Measurements from ENCODE around the gene PNPLA2.
A peak's percentile ranks its signal among the peaks of the same experiment; 100 is the strongest.

PNPLA2 gene

DNA sequence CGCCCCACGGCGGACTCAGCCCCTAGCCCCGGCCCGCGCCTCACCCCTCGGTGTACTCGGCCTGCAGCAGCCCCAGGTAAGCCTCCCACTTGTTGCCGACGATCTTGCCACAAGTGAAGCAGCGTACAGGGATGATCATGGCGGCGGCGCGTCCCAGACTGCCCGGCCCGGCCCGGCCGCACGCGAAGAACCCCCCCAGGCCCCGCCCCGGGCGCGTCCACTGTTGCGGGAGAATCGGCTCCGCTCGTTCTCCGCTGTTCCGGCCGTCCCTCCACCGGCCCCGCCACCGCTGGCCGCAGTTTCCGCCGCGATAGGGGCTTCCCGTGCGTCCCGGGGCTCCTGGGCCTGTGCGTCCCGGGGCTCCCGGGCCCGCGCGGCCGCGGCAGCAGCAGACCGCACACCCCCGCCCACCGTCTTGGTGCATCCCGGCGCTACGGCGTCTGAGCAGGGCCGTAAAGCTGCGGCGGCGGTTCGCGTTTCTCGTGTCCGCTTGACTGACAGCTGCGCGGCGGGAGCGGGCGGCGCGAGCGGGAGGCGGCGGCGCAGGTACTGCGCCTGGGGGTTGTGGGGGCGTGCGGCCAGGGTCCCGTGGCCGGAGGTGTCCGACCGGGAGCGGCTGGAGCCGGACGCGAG lies 23.8 kb downstream of the PNPLA2 start, which contains the start of the genes POLR2L and TSPAN4:
TSS of gene POLR2L (minus strand) at position 160 of the 633 bp plus-strand sequence. CDS start at position 139, 21 bp downstream.
TSS of gene TSPAN4 (plus strand) at position 483 of the 633 bp plus-strand sequence. CDS start 7,453 bp downstream, outside the sequence.
- H3K4me3 ChIP-seq (ENCODE audit: insufficient read depth, low read depth, low read length) = peak within 1 kb of the TSS; percentile 99
- peaks cover 11% of the 10 kb centered on the region for H3K36me3 ChIP-seq (ENCODE audit: control insufficient read depth, insufficient read depth, low read length)
- no peaks in the 10 kb centered on the region for H3K9me3 ChIP-seq (ENCODE audit: control insufficient read depth, low read length)
- peaks cover 28% of the 10 kb centered on the region for H3K4me1 ChIP-seq (ENCODE audit: control insufficient read depth, insufficient read depth, low read length)
- WGBS, 2 experiments = 0% methylated on average over 87 of the region's 87 CpGs
- peak within 1 kb of the TSS; percentile 98 for H3K27ac ChIP-seq (ENCODE audit: insufficient read depth, low read depth, low read length, poor library complexity, severe bottlenecking)
- peaks cover 7% of the 10 kb centered on the region for H3K27me3 ChIP-seq (ENCODE audit: control insufficient read depth, insufficient read depth, low read length, poor library complexity, severe bottlenecking)

DNA sequence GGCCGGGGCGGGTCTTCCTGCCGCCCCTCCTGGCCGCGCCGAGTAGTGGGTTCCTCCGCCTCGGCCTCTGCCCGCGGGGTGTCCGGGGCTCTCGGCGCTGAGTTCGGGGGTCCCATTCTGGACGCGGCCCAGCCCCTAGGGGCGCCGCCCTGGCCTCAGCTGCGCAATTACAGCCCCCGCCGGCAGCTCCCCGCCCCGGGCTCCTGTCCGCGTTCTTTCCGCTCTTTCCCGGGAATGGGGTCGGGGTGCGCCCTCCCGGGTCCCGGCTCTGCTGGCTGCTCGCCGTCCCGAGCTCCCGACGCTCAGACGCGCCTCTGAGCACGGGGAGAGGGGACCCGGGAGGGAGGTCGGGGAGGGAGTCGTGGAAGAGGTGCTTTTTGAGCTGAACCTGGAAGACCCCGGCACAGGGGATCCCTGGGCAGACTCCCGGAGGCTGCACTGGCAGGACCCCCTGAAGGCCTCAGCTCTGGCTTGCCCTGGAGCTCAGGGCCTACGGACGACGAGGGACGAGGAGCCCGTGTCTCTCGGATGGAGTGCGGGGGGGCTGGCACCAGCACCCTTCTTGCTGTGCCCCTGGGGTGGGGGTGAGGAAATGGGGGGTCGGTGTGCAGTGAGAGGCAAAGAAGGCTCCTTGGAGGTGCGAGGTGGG lies 24.5 kb downstream of the PNPLA2 start:
- Histone ChIP-seq H3K9me3 (ENCODE audit: control insufficient read depth, low read length) (no peaks in the 10 kb centered on the region), H3K27ac (ENCODE audit: insufficient read depth, low read depth, low read length, poor library complexity, severe bottlenecking) (no peak overlapping the region), H3K36me3 (ENCODE audit: control insufficient read depth, insufficient read depth, low read length) (peaks cover 11% of the 10 kb centered on the region), H3K4me3 (ENCODE audit: insufficient read depth, low read depth, low read length) (peak overlapping the region; percentile 99), H3K27me3 (ENCODE audit: control insufficient read depth, insufficient read depth, low read length, poor library complexity, severe bottlenecking) (peaks cover 7% of the 10 kb centered on the region), H3K4me1 (ENCODE audit: control insufficient read depth, insufficient read depth, low read length) (peaks cover 28% of the 10 kb centered on the region)
- WGBS, 2 experiments = 0% methylated on average over 53 of the region's 53 CpGs

DNA sequence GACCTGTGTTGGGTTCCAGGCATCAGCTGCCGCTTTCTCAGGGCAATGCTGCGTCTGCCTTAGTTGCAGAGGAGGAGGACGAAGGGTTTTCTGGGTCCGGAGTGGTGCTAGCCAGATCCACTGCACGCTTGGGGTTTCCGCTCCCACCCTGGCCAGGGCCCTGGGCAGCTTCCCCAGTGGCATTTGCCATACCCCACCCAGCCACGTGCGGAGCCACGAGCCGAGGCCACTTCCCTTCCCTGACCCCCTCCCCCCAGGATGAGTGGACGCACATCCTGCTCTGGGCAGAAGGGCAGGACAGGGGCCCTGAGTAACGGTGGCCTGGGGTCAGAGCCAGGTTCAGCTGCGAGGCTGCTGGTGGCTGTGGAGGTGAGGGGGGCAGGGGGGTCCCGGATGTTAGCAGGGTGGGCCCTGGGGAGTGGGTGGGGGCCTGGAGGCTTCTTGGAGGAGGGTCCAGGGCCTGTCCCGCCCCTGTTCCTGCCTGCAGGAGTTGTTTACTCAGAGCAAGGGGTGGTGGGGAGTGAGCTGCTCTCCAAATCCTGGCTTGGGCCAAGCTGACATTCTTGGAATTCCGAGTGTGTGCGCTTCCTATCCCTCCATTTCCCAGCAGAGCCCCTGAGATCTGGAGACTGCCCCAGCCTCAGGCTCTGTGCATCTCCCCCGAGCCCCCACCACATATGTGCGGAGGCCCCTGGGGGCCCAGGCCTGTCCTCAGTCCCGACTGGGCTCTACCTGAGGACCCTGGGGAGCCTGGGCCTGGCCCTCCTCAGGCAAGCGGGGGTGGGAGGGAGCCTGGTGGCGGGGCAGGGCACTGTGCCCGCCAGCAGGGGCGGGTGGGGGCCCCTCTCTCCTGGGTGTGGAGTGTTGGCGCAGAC lies 25.3 kb downstream of the PNPLA2 start:
- H3K4me3 ChIP-seq (ENCODE audit: insufficient read depth, low read depth, low read length) = peak overlapping the region; percentile 99
- peaks cover 35% of the 10 kb centered on the region for H3K4me1 ChIP-seq (ENCODE audit: control insufficient read depth, insufficient read depth, low read length)
- WGBS, 2 experiments = 2% methylated on average over 25 of the region's 25 CpGs
- H3K9me3 ChIP-seq (ENCODE audit: control insufficient read depth, low read length) = no peaks in the 10 kb centered on the region
- H3K27me3 ChIP-seq (ENCODE audit: control insufficient read depth, insufficient read depth, low read length, poor library complexity, severe bottlenecking) = peaks cover 16% of the 10 kb centered on the region
- H3K36me3 ChIP-seq (ENCODE audit: control insufficient read depth, insufficient read depth, low read length) = peaks cover 6% of the 10 kb centered on the region
- H3K27ac ChIP-seq (ENCODE audit: insufficient read depth, low read depth, low read length, poor library complexity, severe bottlenecking) = peak overlapping the region; percentile 82

DNA sequence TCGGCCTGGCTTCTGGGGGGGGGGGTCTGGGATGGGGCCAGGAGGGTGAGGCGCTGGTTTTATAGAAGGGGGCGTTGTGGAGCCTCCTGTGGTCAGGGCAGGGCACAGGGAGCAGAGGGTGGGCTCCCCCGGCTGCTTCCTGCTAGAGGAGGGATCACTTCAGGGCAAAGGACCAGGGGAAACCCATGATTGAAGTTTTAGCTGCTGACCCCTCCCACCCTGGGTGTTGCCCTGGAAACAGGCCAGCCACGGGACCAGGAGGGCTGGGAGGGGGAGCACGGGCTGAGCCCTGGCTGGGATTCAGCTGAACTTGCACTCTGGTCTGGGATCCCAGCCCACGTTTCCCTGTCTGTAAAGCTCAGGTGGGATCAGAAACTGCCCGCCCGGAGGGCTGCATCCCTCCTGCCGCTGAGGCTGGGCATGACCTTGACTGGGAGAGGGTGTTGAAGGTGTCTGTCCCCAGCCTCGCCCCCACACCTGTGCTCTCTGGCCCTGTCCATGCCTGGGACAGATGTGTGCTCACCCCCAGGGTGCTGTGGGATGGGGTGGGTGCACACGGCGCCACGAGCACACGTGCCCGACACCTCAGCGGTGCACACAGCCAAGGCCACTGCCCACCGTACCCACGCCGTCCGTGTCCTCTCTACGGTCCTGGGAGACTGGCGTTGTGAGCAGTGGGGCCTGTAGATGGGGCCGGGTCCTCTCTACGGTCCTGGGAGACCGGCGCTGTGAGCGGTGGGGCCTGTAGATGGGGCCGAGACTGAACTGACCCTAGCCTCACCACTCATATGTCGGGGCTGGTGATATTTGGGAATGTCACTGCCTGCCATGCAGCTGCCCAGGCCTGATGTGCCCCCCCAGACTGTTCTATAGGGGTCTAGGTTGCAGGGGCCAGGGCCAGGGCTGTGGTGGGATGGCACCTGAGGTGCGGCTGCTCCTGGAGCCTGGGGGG lies 26.3 kb downstream of the PNPLA2 start:
- Histone ChIP-seq H3K27ac (ENCODE audit: insufficient read depth, low read depth, low read length, poor library complexity, severe bottlenecking) (peak overlapping the region; percentile 82), H3K4me1 (ENCODE audit: control insufficient read depth, insufficient read depth, low read length) (peaks cover 38% of the 10 kb centered on the region), H3K9me3 (ENCODE audit: control insufficient read depth, low read length) (no peaks in the 10 kb centered on the region), H3K27me3 (ENCODE audit: control insufficient read depth, insufficient read depth, low read length, poor library complexity, severe bottlenecking) (peaks cover 22% of the 10 kb centered on the region), H3K4me3 (ENCODE audit: insufficient read depth, low read depth, low read length) (peak overlapping the region; percentile 99), H3K36me3 (ENCODE audit: control insufficient read depth, insufficient read depth, low read length) (no peaks in the 10 kb centered on the region)
- 40 to 42% methylated on average over 31 of the region's 31 CpGs for WGBS, 2 experiments

DNA sequence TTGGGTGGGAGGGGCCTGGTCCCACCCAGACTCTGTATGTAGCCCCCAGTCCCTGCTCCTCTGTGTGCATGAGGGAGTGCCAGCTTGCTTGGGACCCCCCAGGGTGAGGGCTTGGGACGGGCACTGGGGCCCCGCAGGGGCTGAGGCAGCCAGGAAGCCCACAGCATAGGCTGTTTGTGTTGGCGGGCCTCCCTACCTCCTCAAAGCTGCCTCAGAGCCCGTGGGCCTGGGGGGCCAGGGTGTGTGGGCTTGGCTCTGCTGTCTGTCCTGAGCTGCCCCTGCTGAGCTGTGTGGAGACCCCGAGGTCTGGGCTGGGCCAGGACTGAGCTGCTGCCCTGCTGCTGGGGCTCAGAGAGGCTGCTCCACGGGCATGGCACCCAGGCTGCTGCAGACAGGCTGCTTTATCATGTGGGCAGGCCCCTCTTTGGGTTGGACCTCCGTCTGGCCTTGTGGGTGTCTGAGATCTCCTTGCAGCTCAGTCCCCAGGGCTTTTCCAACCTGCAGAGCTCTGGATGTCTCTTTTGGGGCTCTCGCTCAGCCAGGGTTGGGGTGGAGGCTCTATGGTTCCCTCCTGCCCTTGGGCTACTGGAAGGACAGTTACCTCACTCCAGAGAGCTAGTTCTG lies 27.3 kb downstream of the PNPLA2 start:
- WGBS, 2 experiments = 68 to 71% methylated on average over 8 of the region's 8 CpGs

DNA sequence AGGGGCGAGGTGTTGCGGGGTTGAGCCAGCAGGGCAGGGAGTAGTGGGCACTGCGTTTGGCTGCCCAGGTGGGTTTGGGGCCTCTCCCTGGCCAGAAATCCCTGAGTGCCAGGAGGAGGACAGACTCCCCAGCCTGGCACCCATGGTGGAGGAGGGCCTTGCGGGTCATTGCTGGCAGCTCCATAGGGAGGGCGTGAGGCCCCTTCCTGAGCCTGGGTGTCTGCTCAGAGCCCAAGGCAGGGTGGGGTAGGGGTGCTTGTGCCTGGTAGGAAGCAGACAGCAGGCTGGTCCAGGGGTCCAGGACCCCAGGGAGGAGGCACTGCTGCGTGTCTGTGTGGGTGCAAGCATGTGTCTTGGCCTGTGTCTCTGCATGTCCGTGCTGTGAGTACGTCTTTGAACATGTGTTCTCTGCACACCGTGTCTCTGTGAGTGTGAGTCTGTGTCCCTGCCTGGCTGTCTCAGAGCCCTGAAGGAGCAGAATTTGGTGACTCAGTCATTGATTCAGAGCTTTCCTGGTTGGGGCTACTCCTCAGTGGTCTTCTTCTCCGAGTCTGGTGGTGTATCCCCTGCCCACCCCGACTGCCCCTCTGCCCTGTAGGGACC lies 27.9 kb downstream of the PNPLA2 start:
- peaks cover 36% of the 10 kb centered on the region for H3K27me3 ChIP-seq (ENCODE audit: control insufficient read depth, insufficient read depth, low read length, poor library complexity, severe bottlenecking)
- WGBS, 2 experiments = 92 to 95% methylated on average over 11 of the region's 11 CpGs
- peaks cover 48% of the 10 kb centered on the region for H3K4me1 ChIP-seq (ENCODE audit: control insufficient read depth, insufficient read depth, low read length)
- no peaks in the 10 kb centered on the region for H3K9me3 ChIP-seq (ENCODE audit: control insufficient read depth, low read length)
- no peaks in the 10 kb centered on the region for H3K36me3 ChIP-seq (ENCODE audit: control insufficient read depth, insufficient read depth, low read length)
- H3K4me3 ChIP-seq (ENCODE audit: insufficient read depth, low read depth, low read length) = no peak overlapping the region
- H3K27ac ChIP-seq (ENCODE audit: insufficient read depth, low read depth, low read length, poor library complexity, severe bottlenecking) = no peak overlapping the region

More for the DNA sequence above, 27.3 kb downstream of the PNPLA2 start:
- no peak overlapping the region for H3K27ac ChIP-seq (ENCODE audit: insufficient read depth, low read depth, low read length, poor library complexity, severe bottlenecking)
- no peak overlapping the region for H3K4me3 ChIP-seq (ENCODE audit: insufficient read depth, low read depth, low read length)
- no peaks in the 10 kb centered on the region for H3K36me3 ChIP-seq (ENCODE audit: control insufficient read depth, insufficient read depth, low read length)
- H3K4me1 ChIP-seq (ENCODE audit: control insufficient read depth, insufficient read depth, low read length) = peaks cover 47% of the 10 kb centered on the region
- peaks cover 32% of the 10 kb centered on the region for H3K27me3 ChIP-seq (ENCODE audit: control insufficient read depth, insufficient read depth, low read length, poor library complexity, severe bottlenecking)
- H3K9me3 ChIP-seq (ENCODE audit: control insufficient read depth, low read length) = no peaks in the 10 kb centered on the region

DNA sequence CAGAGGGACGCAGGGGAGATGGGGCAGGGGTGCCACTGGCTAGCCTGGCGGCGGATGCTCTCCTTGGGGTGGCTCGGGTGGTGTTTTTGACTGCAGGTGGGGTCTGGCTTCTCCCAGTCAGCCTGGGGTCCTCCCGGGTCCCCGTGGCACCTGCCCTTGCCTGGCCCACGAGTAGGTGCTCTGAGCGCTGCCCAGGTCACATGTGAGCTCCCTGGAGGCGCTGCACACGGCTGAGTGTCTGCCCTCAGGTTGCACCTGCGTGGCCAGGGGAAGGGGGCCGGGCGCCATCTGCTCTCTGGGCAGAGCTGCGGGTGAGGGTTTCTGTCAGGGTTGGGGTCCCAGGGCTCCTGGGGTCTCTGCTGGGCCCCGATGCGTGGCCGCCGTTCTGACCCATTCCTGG lies 29.2 kb downstream of the PNPLA2 start:
- Histone ChIP-seq H3K4me3 (ENCODE audit: insufficient read depth, low read depth, low read length) (no peak overlapping the region), H3K9me3 (ENCODE audit: control insufficient read depth, low read length) (no peaks in the 10 kb centered on the region), H3K36me3 (ENCODE audit: control insufficient read depth, insufficient read depth, low read length) (no peaks in the 10 kb centered on the region), H3K27ac (ENCODE audit: insufficient read depth, low read depth, low read length, poor library complexity, severe bottlenecking) (no peak overlapping the region), H3K27me3 (ENCODE audit: control insufficient read depth, insufficient read depth, low read length, poor library complexity, severe bottlenecking) (peaks cover 36% of the 10 kb centered on the region), H3K4me1 (ENCODE audit: control insufficient read depth, insufficient read depth, low read length) (peaks cover 50% of the 10 kb centered on the region)
- WGBS, 2 experiments = 89 to 92% methylated on average over 18 of the region's 18 CpGs

DNA sequence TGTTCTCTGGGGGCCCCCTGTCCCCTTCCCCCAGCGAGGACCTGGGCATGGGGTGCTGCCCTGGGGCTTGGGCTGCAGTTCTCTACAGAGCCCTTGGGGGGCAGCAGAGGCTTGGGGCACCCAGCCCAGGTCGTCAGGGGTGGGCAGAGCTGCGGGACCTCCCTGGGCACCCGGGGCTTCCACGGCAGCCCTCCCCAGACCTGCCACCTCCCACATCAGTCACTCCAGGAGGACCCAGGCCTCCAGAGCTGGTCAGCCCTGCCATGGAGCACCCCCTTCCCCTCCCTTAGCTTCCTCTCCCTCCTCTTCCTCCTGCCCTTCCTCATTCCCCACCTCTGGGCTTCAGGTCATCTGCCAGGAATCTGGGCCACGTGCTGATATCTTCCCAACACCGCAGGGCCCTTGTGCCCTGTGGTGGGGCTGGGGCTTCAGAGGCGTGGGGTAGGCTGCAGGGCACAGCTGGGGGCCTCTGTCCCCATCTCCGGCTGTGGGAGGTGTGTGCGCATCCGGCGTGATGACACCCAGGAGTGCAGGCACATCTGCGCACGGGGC lies 29.7 kb downstream of the PNPLA2 start:
- peaks cover 34% of the 10 kb centered on the region for H3K27me3 ChIP-seq (ENCODE audit: control insufficient read depth, insufficient read depth, low read length, poor library complexity, severe bottlenecking)
- no peak overlapping the region for H3K27ac ChIP-seq (ENCODE audit: insufficient read depth, low read depth, low read length, poor library complexity, severe bottlenecking)
- 24 to 27% methylated on average over 14 of the region's 14 CpGs for WGBS, 2 experiments
- H3K4me3 ChIP-seq (ENCODE audit: insufficient read depth, low read depth, low read length) = no peak overlapping the region
- H3K9me3 ChIP-seq (ENCODE audit: control insufficient read depth, low read length) = no peaks in the 10 kb centered on the region
- H3K36me3 ChIP-seq (ENCODE audit: control insufficient read depth, insufficient read depth, low read length) = no peaks in the 10 kb centered on the region
- peaks cover 53% of the 10 kb centered on the region for H3K4me1 ChIP-seq (ENCODE audit: control insufficient read depth, insufficient read depth, low read length)

All from ectodermal cell (in vitro differentiated cells).